Activated CD4-positive, CD25-positive, alpha-beta regulatory T cell treated with anti-CD3 and anti-CD28 coated beads, Interleukin-2, amount 50 U/mL, for 16 hours (primary cell): Measurements from ENCODE around the gene TRAF4.
A peak's percentile ranks its signal among the peaks of the same experiment; 100 is the strongest.
"Not testable (repeated sequence)": the region's sequence is repeated elsewhere in the genome, so short reads cannot be mapped to it uniquely, and the experiment has no call there.

Experiments
- DNase-seq: peaks from one replicate; pipeline ENCODE4 v3.0.0-alpha.2; 2020; ENCODE audit warnings: low read depth, low spot score

TRAF4 gene

GRCh38 chr17:28733346-28733745 lies 10.5 kb upstream of the TRAF4 start:
- no peak for DNase-seq

GRCh38 chr17:28734712-28735241 lies 9.0 kb upstream of the TRAF4 start:
- DNase-seq: no peak

GRCh38 chr17:28735242-28735722 lies 8.5 kb upstream of the TRAF4 start:
- no peak for DNase-seq

GRCh38 chr17:28735913-28736769 lies 7.7 kb upstream of the TRAF4 start:
- not testable (repeated sequence) for DNase-seq

GRCh38 chr17:28737316-28737715 lies 6.5 kb upstream of the TRAF4 start:
- DNase-seq: no peak

- no peak for DNase-seq
These were observed 5.8 kb upstream of the TRAF4 start for GRCh38 chr17:28737770-28738679.

GRCh38 chr17:28738680-28739384 lies 5.0 kb upstream of the TRAF4 start:
- no peak for DNase-seq

GRCh38 chr17:28740406-28741357 lies 3.1 kb upstream of the TRAF4 start:
- no peak for DNase-seq

- no peak for DNase-seq
These were observed 2.2 kb upstream of the TRAF4 start for GRCh38 chr17:28741358-28742349.

GRCh38 chr17:28744104-28744971 lies 527 bp downstream of the TRAF4 start:
- DNase-seq: peak; percentile 52

GRCh38 chr17:28744972-28745785 lies 1.4 kb downstream of the TRAF4 start:
- DNase-seq: no peak

- DNase-seq: no peak
These were observed 2.1 kb downstream of the TRAF4 start for GRCh38 chr17:28745786-28746411.

- no peak for DNase-seq
These were observed 2.8 kb downstream of the TRAF4 start for GRCh38 chr17:28746611-28747050.

GRCh38 chr17:28747051-28747691 lies 3.4 kb downstream of the TRAF4 start:
- no peak for DNase-seq

GRCh38 chr17:28747801-28748750 lies 4.3 kb downstream of the TRAF4 start:
- DNase-seq: no peak
